GM12878 (cell line): Measurements from ENCODE around the gene MSGN1. TPM values are rescaled to one million over a fixed set of nuclear protein-coding genes. Genes with fewer than 3 reads are reported as not detected.

ENCODE experiments used
- ATAC-seq: fragments of 200-7000 bp; cut with Tn5 transposase; 3 replicates; pipeline ENCODE4 v1.9.1; 2020; ENCODE audit warnings: mild to moderate bottlenecking, moderate library complexity
- BruUV-seq: library from RNA; stranded (reverse); fragments of 400-500 nt; replicated peaks from 2 replicates; lab custom pipeline; 2021; lab: Mats Ljungman, UMichigan
- CTCF ChIA-PET: fragments of 300-600 bp; sonication (Branson Sonifier 250); formaldehyde crosslinking; extraction: SDS; loops from one replicate; lab custom pipeline; 2021; ENCODE audit warnings: inconsistent platforms; lab: Yijun Ruan, JAX
- POLR2A ChIA-PET: fragments of 350-600 bp; formaldehyde crosslinking; extraction: SDS; loops from one replicate; lab custom pipeline; 2021; ENCODE audit warnings: inconsistent platforms; lab: Charles Lee
- RAD21 ChIA-PET: fragments of 300-600 bp; sonication (Branson Sonifier 250); formaldehyde crosslinking; loops from one replicate; lab custom pipeline; 2023; ENCODE audit warnings: antibody characterized with exemption; ENCODE audit not compliant: unreplicated experiment; lab: Charles Lee
- SMC1A ChIA-PET: fragments of 300-600 bp; sonication (Branson Sonifier 250); formaldehyde crosslinking; loops from one replicate; lab custom pipeline; 2023; ENCODE audit not compliant: unreplicated experiment, uncharacterized antibody; lab: Charles Lee
- DNase-seq: peaks from one replicate; pipeline ENCODE4 v3.0.0-alpha.2; 2011; ENCODE audit warnings: low read depth, low spot score
- FAIRE-seq: peaks from 3 replicates; lab custom pipeline; 2011; peaks lifted over from hg19 to GRCh38; lab: Jason Lieb, UNC
- H2AFZ ChIP-seq: 2 replicates; pipeline ENCODE4 v1.6.0; 2011; ENCODE audit warnings: low read depth, low read length, control low read depth; ENCODE audit not compliant: control insufficient read depth
- H3K27ac ChIP-seq: 2 replicates; pipeline ENCODE4 v1.5.1; 2011; ENCODE audit warnings: control low read depth; ENCODE audit not compliant: control insufficient read depth, insufficient read depth
- H3K27me3 ChIP-seq, 2 experiments: replicated peaks in 1 of 2; 2 replicates each; pipeline versions ENCODE4 v1.6.0 to v1.6.1; 2011; ENCODE audit warnings: low read length in 1 of 2; ENCODE audit not compliant: control insufficient read depth in 2 of 2, insufficient read depth in 2 of 2
- H3K36me3 ChIP-seq, 2 experiments: 2 replicates each; pipeline ENCODE4 v1.5.1; 2011; ENCODE audit warnings: low read length in 1 of 2; ENCODE audit not compliant: control insufficient read depth in 2 of 2, insufficient read depth in 2 of 2
- H3K4me1 ChIP-seq: 2 replicates; pipeline ENCODE4 v1.6.1; 2011; ENCODE audit warnings: mild to moderate bottlenecking, low read length, moderate library complexity, mixed read lengths; ENCODE audit not compliant: control insufficient read depth, insufficient read depth
- H3K4me2 ChIP-seq: 2 replicates; pipeline ENCODE4 v1.6.0; 2011; ENCODE audit warnings: control low read depth; ENCODE audit not compliant: control insufficient read depth, insufficient read depth
- H3K4me3 ChIP-seq: fragments of 200-600 bp; sonication (generic); 2 replicates; pipeline ENCODE4 v1.5.1; 2016
- H3K79me2 ChIP-seq: 2 replicates; pipeline ENCODE4 v1.6.0; 2011; ENCODE audit warnings: low read length; ENCODE audit not compliant: control insufficient read depth, insufficient read depth
- H3K9ac ChIP-seq: 2 replicates; pipeline ENCODE4 v1.8.0; 2011; ENCODE audit warnings: low read length, control low read depth, mixed read lengths; ENCODE audit not compliant: control insufficient read depth, insufficient read depth
- H3K9me3 ChIP-seq: replicated peaks from 3 replicates; pipeline ENCODE4 v1.5.1; 2011; ENCODE audit warnings: mild to moderate bottlenecking, low read length; ENCODE audit not compliant: control insufficient read depth, insufficient read depth
- H4K20me1 ChIP-seq: 2 replicates; pipeline ENCODE4 v1.6.0; 2011; ENCODE audit not compliant: control insufficient read depth, insufficient read depth
- BRCA1 ChIP-seq: IDR thresholded peaks from 2 replicates; pipeline ENCODE4 v1.6.1; 2011; ENCODE audit warnings: low read depth, low read length, improper control_type of control experiment
- CHD2 ChIP-seq: IDR thresholded peaks from 2 replicates; pipeline ENCODE4 v1.6.1; 2011; ENCODE audit warnings: low read depth, low read length, improper control_type of control experiment, borderline replicate concordance
- CHD4 ChIP-seq: fragments of 200-600 bp; sonication (generic); IDR thresholded peaks from 2 replicates; pipeline ENCODE4 v1.6.1; 2016; ENCODE audit warnings: mild to moderate bottlenecking
- EGR1 ChIP-seq, 2 experiments: IDR thresholded peaks; 1 replicate in 1 of 2; 2 replicates in 1 of 2; pipeline ENCODE4 v1.6.1; 2011 to 2012; ENCODE audit warnings: low read depth in 2 of 2, low read length in 2 of 2, borderline replicate concordance in 1 of 2, mild to moderate bottlenecking in 1 of 2, moderate library complexity in 1 of 2
- IRF4 ChIP-seq: IDR thresholded peaks from 2 replicates; pipeline ENCODE4 v1.6.1; 2011; ENCODE audit warnings: low read depth, low read length
- MEF2B ChIP-seq: fragments of 450-650 bp; IDR thresholded peaks from 2 replicates; pipeline ENCODE4 v1.6.1; 2018; ENCODE audit warnings: mild to moderate bottlenecking, moderate library complexity; ENCODE audit not compliant: partially characterized antibody, poor library complexity, severe bottlenecking
- RBBP5 ChIP-seq: fragments of 200-600 bp; sonication (generic); conservative IDR thresholded peaks from 2 replicates; pipeline ENCODE4 v1.6.1; 2016
- RUNX3 ChIP-seq: IDR thresholded peaks from 2 replicates; pipeline ENCODE4 v1.6.1; 2012; ENCODE audit warnings: low read length, inconsistent platforms
- SMAD5 ChIP-seq: IDR thresholded peaks from 2 replicates; pipeline ENCODE4 v1.6.1; 2016; ENCODE audit warnings: antibody characterized with exemption, low read depth
- SREBF2 ChIP-seq: IDR thresholded peaks from 2 replicates; pipeline ENCODE4 v1.6.1; 2012; ENCODE audit warnings: mild to moderate bottlenecking, low read length
- SUPT20H ChIP-seq: IDR thresholded peaks from 2 replicates; pipeline ENCODE4 v1.6.1; 2011; ENCODE audit warnings: low read depth, mild to moderate bottlenecking, low read length, moderate library complexity, borderline replicate concordance; ENCODE audit not compliant: control insufficient read depth
- TARDBP ChIP-seq: IDR thresholded peaks from 2 replicates; pipeline ENCODE4 v1.6.1; 2016; ENCODE audit warnings: borderline replicate concordance
- WRNIP1 ChIP-seq: IDR thresholded peaks from 2 replicates; pipeline ENCODE4 v1.6.1; 2011; ENCODE audit warnings: low read depth, low read length, improper control_type of control experiment, borderline replicate concordance
- ZBTB33 ChIP-seq: fragments of 450-650 bp; IDR thresholded peaks from 2 replicates; pipeline ENCODE4 v1.6.1; 2017; ENCODE audit warnings: mild to moderate bottlenecking
- ZBTB4 ChIP-seq: fragments of 450-650 bp; formaldehyde crosslinking; IDR thresholded peaks from 2 replicates; pipeline ENCODE4 v1.4.0; 2022; ENCODE audit warnings: mild to moderate bottlenecking, moderate library complexity
- ZNF207 ChIP-seq: fragments of 450-650 bp; IDR thresholded peaks from 2 replicates; pipeline ENCODE4 v1.6.1; 2014; ENCODE audit warnings: antibody characterized with exemption, mild to moderate bottlenecking, borderline replicate concordance
- ZNF592 ChIP-seq: fragments of 450-650 bp; IDR thresholded peaks from 2 replicates; pipeline ENCODE4 v1.6.1; 2017; ENCODE audit warnings: mild to moderate bottlenecking, moderate library complexity
- WGBS: methylation state at CpG from one replicate; pipeline ENCODE4 v1.1.6; 2016; ENCODE audit warnings: low lambda C conversion rate; ENCODE audit not compliant: insufficient replicate concordance, insufficient coverage; ENCODE audit errors: missing lambda C conversion rate; 5-methylcytosine and 5-hydroxymethylcytosine counted together
- in situ Hi-C: fragments of 300-500 bp; cut with MboI; formaldehyde crosslinking; loops from 9 replicates; pipeline ENCODE4 v1.14.3; 2018; ENCODE audit warnings: mixed read lengths
- intact Hi-C: fragments of 100-400 bp; cut with micrococcal nuclease; formaldehyde crosslinking; loops from one replicate; pipeline ENCODE4 v1.14.2; 2022; ENCODE audit not compliant: unreplicated experiment
- polyA plus RNA-seq, 11 experiments: library from polyadenylated mRNA; depleted of rRNA in 4 of 11; unstranded in 6 of 11; stranded (reverse) in 5 of 11; fragments of >200 nt; fragmentation: Nextera tagmentation in 4 of 11; fragmentation: Illumina TruSeq in 1 of 11; extraction: Ambion mirVana in 4 of 11; extraction: Trizol in 1 of 11; gene quantifications; 1 replicate in 1 of 11; 2 replicates in 10 of 11; pipeline versions ENCODE4 v1.2.1 to v1.2.3, GENCODE V29; 2011 to 2016; ENCODE audit warnings: inconsistent platforms in 2 of 11, missing spikeins in 2 of 11, low read depth in 1 of 11
- total RNA-seq, 4 experiments: library from RNA; depleted of rRNA in 3 of 4; stranded (reverse); fragments of >200 nt in 3 of 4; fragmentation: Illumina TruSeq in 1 of 4; extraction: Trizol in 1 of 4; gene quantifications; 2 replicates each; pipeline versions ENCODE4 v1.2.1 to v1.2.3, GENCODE V29; 2013 to 2021

MSGN1 gene
- total and polyA plus RNA-seq, 10 of the 15 experiments (the other 5 are each of a cell fraction or from before 2014, with no cell fraction given) = 0.27 TPM; not detected in 9

GRCh38 chr2:17858064-17858463, 41.8 kb downstream of the MSGN1 start:
- intact Hi-C loops = loop anchor here (10.0 kb wide), 1 partner anchor 257 kb away; no protein-coding TSS in a partner anchor
- ChIA-PET CTCF (interaction anchor here (1.3 kb wide), 1 partner anchor 187 kb away, joined by 5 read pairs; no protein-coding TSS in a partner anchor), SMC1A (interaction anchor here (1.2 kb wide), 1 partner anchor 13 kb away, joined by 4 read pairs; no protein-coding TSS in a partner anchor), RAD21 (no interaction called here), POLR2A (no interaction called here)
- DNase-seq (no peak), ATAC-seq (no peak), FAIRE-seq (no peak)
- no peak overlapping the region for H2AFZ ChIP-seq
- H3K79me2 ChIP-seq = no peaks in the 10 kb centered on the region
- no peak overlapping the region for H3K9ac ChIP-seq
- no peaks in the 10 kb centered on the region for H3K36me3 ChIP-seq
- H3K4me3 ChIP-seq = no peak overlapping the region
- H3K9me3 ChIP-seq = no peaks in the 10 kb centered on the region; the same call in 2 of the 3 replicates
- H3K4me2 ChIP-seq = no peak overlapping the region
- no peak overlapping the region for H3K27ac ChIP-seq
- no TSS peak for BruUV-seq
- H3K27me3 ChIP-seq = no peaks in the 10 kb centered on the region
- H4K20me1 ChIP-seq = no peaks in the 10 kb centered on the region
- 6% methylated on average over 1 of the region's 1 CpG for WGBS
- no peaks in the 10 kb centered on the region for H3K4me1 ChIP-seq
- in situ Hi-C loops = no loop called here
- TF ChIP-seq ZBTB4 (CRISPR knock-in tag) (no peak), EGR1 (IDR thresholded peaks at IDR 0.05; ENCODE audit: borderline replicate concordance in 1 of 2, low read depth in 2 of 2, low read length in 2 of 2) (no peak), SREBF2 (no peak), CHD2 (no peak), WRNIP1 (no peak), TARDBP (no peak), ZNF592 (no peak), RUNX3 (no peak), IRF4 (no peak), RBBP5 (no peak), ZBTB33 (no peak), BRCA1 (no peak), SMAD5 (no peak), ZNF207 (no peak), SUPT20H (no peak), MEF2B (no peak), CHD4 (no peak)
